H1 (cell line): ENCODE results near the gene APOL4. TPM values are rescaled to one million over a fixed set of nuclear protein-coding genes. Genes with fewer than 3 reads are reported as not detected.

ENCODE experiments used
- CTCF ChIA-PET: fragments of 300-600 bp; sonication (Branson Sonifier 250); formaldehyde crosslinking; loops from one replicate; lab custom pipeline; 2021; ENCODE audit not compliant: partially characterized antibody; lab: Charles Lee
- POLR2A ChIA-PET: fragments of 300-600 bp; sonication (Branson Sonifier 250); formaldehyde crosslinking; loops from one replicate; lab custom pipeline; 2021; ENCODE audit warnings: inconsistent platforms; ENCODE audit not compliant: partially characterized antibody; lab: Charles Lee
- DNase-seq, 2 experiments: peaks; one replicate each; pipeline versions ENCODE4 v3.0.0 to v3.0.0-alpha.2; 2010 to 2022; ENCODE audit warnings: low spot score in 2 of 2, low read depth in 1 of 2, mixed read lengths in 1 of 2
- FAIRE-seq: peaks from 2 replicates; lab custom pipeline; 2011; peaks lifted over from hg19 to GRCh38; lab: Jason Lieb, UNC
- H2AFZ ChIP-seq: 2 replicates; pipeline ENCODE4 v1.8.1; 2012; ENCODE audit warnings: low read length, inconsistent platforms
- H2AK5ac ChIP-seq: 2 replicates; pipeline ENCODE4 v1.6.1; 2013; ENCODE audit warnings: low read depth, low read length
- H2BK120ac ChIP-seq: replicated peaks from 2 replicates; pipeline ENCODE3; 2013; ENCODE audit warnings: low read depth, low read length, inconsistent platforms
- H2BK12ac ChIP-seq: 2 replicates; pipeline ENCODE4 v1.6.1; 2013; ENCODE audit warnings: low read depth, low read length
- H2BK15ac ChIP-seq: 2 replicates; pipeline ENCODE4 v1.6.1; 2013; ENCODE audit warnings: low read length
- H2BK20ac ChIP-seq: 2 replicates; pipeline ENCODE4 v1.6.1; 2013; ENCODE audit warnings: low read length
- H2BK5ac ChIP-seq: 2 replicates; pipeline ENCODE4 v1.6.1; 2013; ENCODE audit warnings: low read depth, low read length
- H3K14ac ChIP-seq: 2 replicates; pipeline ENCODE4 v1.6.1; 2013; ENCODE audit warnings: inconsistent platforms; ENCODE audit not compliant: insufficient read length
- H3K18ac ChIP-seq: 2 replicates; pipeline ENCODE4 v1.6.1; 2013; ENCODE audit warnings: low read length; ENCODE audit errors: extremely low read depth
- H3K23ac ChIP-seq: 2 replicates; pipeline ENCODE4 v1.6.1; 2013; ENCODE audit warnings: inconsistent platforms; ENCODE audit not compliant: insufficient read length
- H3K23me2 ChIP-seq: 2 replicates; pipeline ENCODE4 v1.6.1; 2013; ENCODE audit warnings: low read depth, low read length
- H3K27ac ChIP-seq: 2 replicates; pipeline ENCODE4 v1.6.1; 2011; ENCODE audit warnings: low read depth, low read length, inconsistent platforms
- H3K27me3 ChIP-seq, 4 experiments: replicated peaks in 1 of 4; 1 replicate in 1 of 4; 2 replicates in 3 of 4; pipeline versions ENCODE4 v1.6.1 to v1.8.1; 2011 to 2013; ENCODE audit warnings: low read length in 3 of 4, mild to moderate bottlenecking in 3 of 4, inconsistent platforms in 2 of 4, mixed read lengths in 2 of 4, moderate library complexity in 1 of 4; ENCODE audit not compliant: control insufficient read depth in 3 of 4, insufficient read depth in 3 of 4; ENCODE audit errors: extremely low read depth in 1 of 4
- H3K36me3 ChIP-seq, 4 experiments: 2 replicates each; pipeline versions ENCODE4 v1.6.1 to v1.8.1; 2011 to 2013; ENCODE audit warnings: mild to moderate bottlenecking in 4 of 4, low read length in 3 of 4, moderate library complexity in 2 of 4, control low read depth in 1 of 4, inconsistent platforms in 1 of 4; ENCODE audit not compliant: insufficient read depth in 4 of 4, control insufficient read depth in 2 of 4
- H3K4ac ChIP-seq: replicated peaks from 2 replicates; pipeline ENCODE3; 2013; ENCODE audit warnings: low read length, low read depth, mixed read lengths, inconsistent platforms; ENCODE audit not compliant: insufficient read length
- H3K4me1 ChIP-seq, 4 experiments: replicated peaks in 1 of 4; 1 replicate in 1 of 4; 2 replicates in 3 of 4; pipeline versions ENCODE4 v1.6.1 to v1.8.1; 2011 to 2013; ENCODE audit warnings: low read length in 3 of 4, inconsistent platforms in 2 of 4, mixed read lengths in 1 of 4; ENCODE audit not compliant: insufficient read depth in 4 of 4, control insufficient read depth in 3 of 4
- H3K4me2 ChIP-seq, 2 experiments: 2 replicates each; pipeline versions ENCODE4 v1.6.1 to v1.8.1; 2011 to 2013; ENCODE audit warnings: low read depth in 2 of 2, low read length in 2 of 2, control low read depth in 1 of 2, inconsistent platforms in 1 of 2, mild to moderate bottlenecking in 1 of 2; ENCODE audit not compliant: insufficient read depth in 1 of 2
- H3K4me3 ChIP-seq, 4 experiments: fragments of 200-600, 300-600 bp in 1 of 4; sonication (generic), shearing (Covaris generic), sonication (Bioruptor Twin) in 1 of 4; 2 replicates each; pipeline versions ENCODE4 v1.5.1 to v1.8.1; 2011 to 2016; ENCODE audit warnings: low read length in 4 of 4, low read depth in 3 of 4, control low read depth in 2 of 4, inconsistent platforms in 2 of 4, mild to moderate bottlenecking in 2 of 4, mixed read lengths in 1 of 4, moderate library complexity in 1 of 4; ENCODE audit not compliant: insufficient read depth in 2 of 4; ENCODE audit errors: extremely low read depth in 1 of 4
- H3K56ac ChIP-seq: replicated peaks from 2 replicates; pipeline ENCODE3; 2013; ENCODE audit warnings: low read depth, mild to moderate bottlenecking, mixed read lengths, low read length, inconsistent platforms; ENCODE audit not compliant: insufficient read length
- H3K79me1 ChIP-seq: 2 replicates; pipeline ENCODE4 v1.6.1; 2013; ENCODE audit warnings: low read depth, low read length, control low read depth
- H3K79me2 ChIP-seq, 2 experiments: 2 replicates each; pipeline versions ENCODE4 v1.6.1 to v1.8.1; 2012 to 2013; ENCODE audit warnings: low read length in 2 of 2, mild to moderate bottlenecking in 2 of 2, inconsistent platforms in 1 of 2; ENCODE audit not compliant: insufficient read depth in 2 of 2, control insufficient read depth in 1 of 2
- H3K9ac ChIP-seq, 4 experiments: replicated peaks in 1 of 4; 1 replicate in 1 of 4; 2 replicates in 3 of 4; pipeline versions ENCODE4 v1.6.1 to v1.8.1; 2011 to 2013; ENCODE audit warnings: low read depth in 3 of 4, low read length in 3 of 4, control low read depth in 2 of 4, mild to moderate bottlenecking in 2 of 4, moderate library complexity in 2 of 4, inconsistent platforms in 1 of 4; ENCODE audit errors: extremely low read depth in 1 of 4
- H3K9me3 ChIP-seq, 2 experiments: 2 replicates each; pipeline versions ENCODE4 v1.6.1 to v1.8.1; 2012 to 2013; ENCODE audit warnings: mild to moderate bottlenecking in 2 of 2, moderate library complexity in 2 of 2, control low read depth in 1 of 2, inconsistent platforms in 1 of 2, low read depth in 1 of 2, low read length in 1 of 2, mixed read lengths in 1 of 2; ENCODE audit not compliant: insufficient read depth in 2 of 2
- H4K20me1 ChIP-seq, 2 experiments: replicated peaks in 1 of 2; 2 replicates each; pipeline versions ENCODE3 to v1.8.1; 2011 to 2013; ENCODE audit warnings: inconsistent platforms in 2 of 2, low read length in 2 of 2, mild to moderate bottlenecking in 1 of 2; ENCODE audit not compliant: insufficient read depth in 2 of 2, control insufficient read depth in 1 of 2
- H4K5ac ChIP-seq: 2 replicates; pipeline ENCODE4 v1.6.1; 2013; ENCODE audit warnings: low read length, low read depth, mixed read lengths, inconsistent platforms; ENCODE audit not compliant: insufficient read length
- H4K8ac ChIP-seq: 2 replicates; pipeline ENCODE4 v1.8.0; 2013; ENCODE audit warnings: mild to moderate bottlenecking, moderate library complexity, low read length, inconsistent platforms; ENCODE audit not compliant: insufficient read depth; ENCODE audit errors: extremely low read depth
- H4K91ac ChIP-seq: replicated peaks from 2 replicates; pipeline ENCODE3; 2013; ENCODE audit warnings: low read length, mixed read lengths, inconsistent platforms; ENCODE audit not compliant: insufficient read length
- CBX8 ChIP-seq: fragments of 300-800, 300-1000 bp; sonication (generic); IDR thresholded peaks from 2 replicates; pipeline ENCODE4 v1.7.1; 2016; ENCODE audit warnings: low read depth, low read length, borderline replicate concordance
- GABPA ChIP-seq: IDR thresholded peaks from 2 replicates; pipeline ENCODE4 v1.6.1; 2011; ENCODE audit warnings: mild to moderate bottlenecking, low read length, moderate library complexity, borderline replicate concordance; ENCODE audit not compliant: insufficient read depth
- NANOG ChIP-seq: IDR thresholded peaks from 2 replicates; pipeline ENCODE4 v1.6.1; 2011; ENCODE audit warnings: low read length, low read depth, mild to moderate bottlenecking, inconsistent platforms; ENCODE audit not compliant: insufficient read depth, poor library complexity, severe bottlenecking
- PHF8 ChIP-seq: fragments of 200-600 bp; sonication (generic); conservative IDR thresholded peaks from 2 replicates; pipeline ENCODE4 v1.7.1; 2012; ENCODE audit warnings: low read depth, mild to moderate bottlenecking, inconsistent platforms, low read length, moderate library complexity
- POLR2A ChIP-seq, 2 experiments: IDR thresholded peaks; 1 replicate in 1 of 2; 2 replicates in 1 of 2; pipeline ENCODE4 v1.6.1; 2011; ENCODE audit warnings: low read depth in 2 of 2, low read length in 2 of 2, mild to moderate bottlenecking in 2 of 2; ENCODE audit errors: control extremely low read depth in 1 of 2
- RXRA ChIP-seq: IDR thresholded peaks from 2 replicates; pipeline ENCODE4 v1.6.1; 2011; ENCODE audit warnings: low read depth, mild to moderate bottlenecking, low read length, moderate library complexity; ENCODE audit not compliant: insufficient read depth
- SIRT6 ChIP-seq: IDR thresholded peaks from one replicate; pipeline ENCODE4 v1.7.1; 2012; ENCODE audit warnings: low read length, inconsistent platforms
- SRF ChIP-seq: IDR thresholded peaks from 2 replicates; pipeline ENCODE4 v1.6.1; 2011; ENCODE audit warnings: mild to moderate bottlenecking, low read depth, low read length, moderate library complexity
- SUZ12 ChIP-seq: fragments of 200-600 bp; sonication (generic); IDR thresholded peaks from 2 replicates; pipeline ENCODE4 v1.6.1; 2012; ENCODE audit warnings: mild to moderate bottlenecking, inconsistent platforms, low read length, moderate library complexity, mixed read lengths
- TEAD4 ChIP-seq: IDR thresholded peaks from 2 replicates; pipeline ENCODE4 v1.6.1; 2012; ENCODE audit warnings: low read depth, low read length, inconsistent platforms, mixed read lengths
- YY1 ChIP-seq: IDR thresholded peaks from 2 replicates; pipeline ENCODE4 v1.6.1; 2011; ENCODE audit warnings: low read depth, mild to moderate bottlenecking, low read length
- WGBS, 2 experiments: shearing (Covaris generic) in 1 of 2; methylation state at CpG; one replicate each; pipeline versions ENCODE4 v1.1.6 to v1.1.7; 2013 to 2015; ENCODE audit warnings: low lambda C conversion rate in 2 of 2, mixed read lengths in 2 of 2, inconsistent platforms in 1 of 2, low coverage in 1 of 2, missing lambda C conversion rate in 1 of 2; ENCODE audit not compliant: insufficient replicate concordance in 2 of 2, insufficient coverage in 1 of 2, insufficient read length in 1 of 2; ENCODE audit errors: extremely low coverage in 1 of 2, missing lambda C conversion rate in 1 of 2; 5-methylcytosine and 5-hydroxymethylcytosine counted together
- polyA plus RNA-seq, 7 experiments: library from polyadenylated mRNA; depleted of rRNA in 3 of 7; stranded (reverse) in 5 of 7; unstranded in 2 of 7; fragments of >200 nt in 5 of 7; fragments of 200-250 nt in 2 of 7; gene quantifications; 1 replicate in 5 of 7; 2 replicates in 1 of 7; 4 replicates in 1 of 7; pipeline versions ENCODE4 v1.2.1 to v1.2.3, GENCODE V29; 2011 to 2013; ENCODE audit warnings: missing spikeins in 2 of 7, mixed read lengths in 2 of 7
- total RNA-seq: library from RNA; stranded (reverse); fragmentation: NEBNext Ultra II Directional; extraction: Animal tissue kit (Norgen Biotek cat#: 25700); gene quantifications from 2 replicates; pipeline ENCODE4 v1.2.1, GENCODE V29; 2021
- TF ChIP-seq, protein P1 (sequence below): IDR thresholded peaks from 2 replicates; pipeline ENCODE4 v1.6.1; 2012; ENCODE audit warnings: inconsistent platforms

APOL4 gene
- total and polyA plus RNA-seq, 2 of the 8 experiments (the other 6 are each of a cell fraction or from before 2014, with no cell fraction given), result 0.02 TPM; not detected in 1

DNA sequence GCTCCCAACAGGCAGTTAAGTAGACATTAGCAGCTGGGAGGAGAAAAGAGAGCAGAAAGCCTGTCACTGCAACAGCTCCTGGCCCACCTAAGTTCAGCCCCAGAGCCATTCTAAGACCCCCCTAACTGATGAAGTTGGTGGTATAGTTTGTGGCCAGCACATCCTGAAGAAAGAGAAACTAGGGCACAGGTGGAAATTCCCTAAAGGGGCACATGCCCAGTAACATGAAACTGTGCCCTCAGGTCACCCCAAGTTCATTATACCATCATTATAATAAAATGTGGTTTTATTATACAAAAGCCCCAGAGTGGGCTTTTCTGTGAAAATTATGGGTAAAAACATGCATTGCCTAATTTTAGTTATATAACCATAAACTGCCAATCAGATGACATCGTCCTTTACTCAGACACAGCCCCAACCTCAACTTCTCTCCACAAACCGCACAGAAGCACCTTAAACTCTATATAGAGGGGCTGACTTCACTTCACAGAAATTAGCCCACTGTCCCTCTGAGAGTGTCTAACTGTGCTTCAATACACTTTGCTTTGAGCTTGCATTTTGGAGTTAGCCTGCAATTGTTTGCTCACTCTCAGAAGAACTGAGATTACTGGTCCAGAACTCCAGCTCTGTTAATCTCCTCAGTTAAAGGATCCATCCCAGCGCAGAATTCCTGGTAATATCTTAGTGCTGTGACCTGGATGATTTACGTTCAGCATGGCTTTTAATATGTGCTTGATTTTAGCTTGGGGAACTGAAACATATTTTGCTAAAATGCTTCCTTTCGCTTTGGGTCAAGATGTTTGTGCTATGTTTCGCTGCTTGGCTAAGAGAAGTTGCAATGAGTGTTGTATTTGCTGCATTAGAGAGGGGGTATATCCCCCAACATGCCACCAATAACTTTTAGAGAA, 39.2 kb downstream of the APOL4 start:
- Histone ChIP-seq H3K79me1 (no peaks in the 10 kb centered on the region), H4K5ac (no peak overlapping the region), H2BK20ac (no peak overlapping the region), H2BK120ac (no peak overlapping the region), H3K4me2 (no peak overlapping the region), H2BK5ac (no peak overlapping the region), H4K20me1 (no peaks in the 10 kb centered on the region), H3K56ac (no peak overlapping the region), H3K4ac (no peak overlapping the region), H3K4me1 (no peaks in the 10 kb centered on the region), H3K14ac (no peak overlapping the region), H3K23me2 (no peaks in the 10 kb centered on the region), H2BK15ac (no peak overlapping the region), H4K91ac (no peak overlapping the region), H3K9ac (no peak overlapping the region), H3K27me3 (no peaks in the 10 kb centered on the region), H3K23ac (no peak overlapping the region), H3K18ac (no peak overlapping the region), H3K79me2 (no peaks in the 10 kb centered on the region), H2AK5ac (no peak overlapping the region), H3K4me3 (no peak overlapping the region), H3K9me3 (no peaks in the 10 kb centered on the region), H3K27ac (no peak overlapping the region), H3K36me3 (no peaks in the 10 kb centered on the region), H4K8ac (no peak overlapping the region), H2BK12ac (no peak overlapping the region), H2AFZ (no peak overlapping the region)
- ChIA-PET POLR2A (interaction anchor here (1.1 kb wide), 1 partner anchor 10 kb away, joined by 3 read pairs; no protein-coding TSS in a partner anchor), CTCF (interaction anchor here (0.9 to 4.7 kb wide), 10 partner anchors 9 to 116 kb away, joined by 3 to 30 read pairs (median 4); no protein-coding TSS in a partner anchor)
- 89% methylated on average over 6 of the region's 6 CpGs; no CpG with 5 or more reads in 1 of the 2 experiments for WGBS, 2 experiments
- no peak for FAIRE-seq
- DNase-seq, result no peak
- TF ChIP-seq, protein P1, sequence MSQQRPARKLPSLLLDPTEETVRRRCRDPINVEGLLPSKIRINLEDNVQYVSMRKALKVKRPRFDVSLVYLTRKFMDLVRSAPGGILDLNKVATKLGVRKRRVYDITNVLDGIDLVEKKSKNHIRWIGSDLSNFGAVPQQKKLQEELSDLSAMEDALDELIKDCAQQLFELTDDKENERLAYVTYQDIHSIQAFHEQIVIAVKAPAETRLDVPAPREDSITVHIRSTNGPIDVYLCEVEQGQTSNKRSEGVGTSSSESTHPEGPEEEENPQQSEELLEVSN, result no peak
- no peak for TF ChIP-seq SIRT6
- no peak for TF ChIP-seq SRF
- TF ChIP-seq GABPA, result no peak
- no peak for TF ChIP-seq TEAD4
- no peak for TF ChIP-seq CBX8
- TF ChIP-seq YY1, result no peak
- no peak for TF ChIP-seq PHF8
- TF ChIP-seq SUZ12, result no peak
- no peak for TF ChIP-seq NANOG
- no peak for TF ChIP-seq RXRA
- TF ChIP-seq POLR2A (IDR thresholded peaks at IDR 0.05; ENCODE audit: control extremely low read depth in 1 of 2, low read depth in 2 of 2, low read length in 2 of 2), result no peak
